Sigmoid colon (tissue), 7 donors: ENCODE results near the gene CCSER1. TPM values are rescaled to one million over a fixed set of nuclear protein-coding genes. Genes with fewer than 3 reads are reported as not detected.
"Not testable (repeated sequence)": the region's sequence is repeated elsewhere in the genome, so short reads cannot be mapped to it uniquely, and the experiment has no call there.

Source experiments
- DNase-seq: peaks from one replicate; pipeline ENCODE4 v3.0.0-alpha.2; 2019
- H3K27ac ChIP-seq, 4 donors: fragments of 200-600 bp; sonication (generic); one replicate each; pipeline ENCODE4 v1.5.1; 2016 to 2019; ENCODE audit warnings: mild to moderate bottlenecking in 1 of 4
- H3K27me3 ChIP-seq, 3 donors: fragments of 200-600 bp; sonication (generic); one replicate each; pipeline ENCODE4 v1.5.1; 2019; ENCODE audit warnings: mild to moderate bottlenecking in 1 of 3
- H3K36me3 ChIP-seq, 4 donors: fragments of 200-600 bp; sonication (generic); one replicate each; pipeline ENCODE4 v1.5.1; 2016 to 2019
- H3K4me1 ChIP-seq, 4 donors: fragments of 200-600 bp; sonication (generic); one replicate each; pipeline ENCODE4 v1.5.1; 2017 to 2019
- H3K4me3 ChIP-seq, 4 donors: fragments of 200-600 bp; sonication (generic); one replicate each; pipeline ENCODE4 v1.5.1; 2017 to 2019; ENCODE audit warnings: mild to moderate bottlenecking in 2 of 4, moderate library complexity in 1 of 4
- H3K9me3 ChIP-seq, 4 donors: fragments of 200-600 bp in 3 of 4; sonication (generic) in 3 of 4; one replicate each; pipeline versions ENCODE4 v1.5.1 to v1.6.1; 2013 to 2019
- CTCF ChIP-seq, 4 experiments: fragments of 450-650 bp in 3 of 4; fragments of 200-600 bp in 1 of 4; IDR thresholded peaks; one replicate each; pipeline ENCODE4 v1.5.1; 2016 to 2019; ENCODE audit warnings: antibody characterized with exemption in 4 of 4, mild to moderate bottlenecking in 3 of 4, moderate library complexity in 2 of 4
- EP300 ChIP-seq, 4 donors: sonication (generic); formaldehyde crosslinking; IDR thresholded peaks; one replicate each; pipeline ENCODE4 v1.6.1; 2017; ENCODE audit warnings: antibody characterized with exemption in 4 of 4
- POLR2A ChIP-seq, 2 donors: fragments of 450-650 bp; IDR thresholded peaks; one replicate each; pipeline ENCODE4 v1.6.1; 2016; ENCODE audit warnings: antibody characterized with exemption in 2 of 2, mild to moderate bottlenecking in 2 of 2, moderate library complexity in 2 of 2
- POLR2AphosphoS5 ChIP-seq, 4 donors: sonication (generic); formaldehyde crosslinking; IDR thresholded peaks; one replicate each; pipeline ENCODE4 v1.6.1; 2017; ENCODE audit warnings: antibody characterized with exemption in 4 of 4
- WGBS, 2 donors: extraction: QIAGEN DNeasy Blood & Tissue Kit; methylation state at CpG; one replicate each; pipeline ENCODE4 v1.1.7; 2013; 5-methylcytosine and 5-hydroxymethylcytosine counted together
- intact Hi-C: fragments of 100-400 bp; cut with DNase I; formaldehyde crosslinking; loops from one replicate; pipeline ENCODE4 v1.15.1; 2023
- polyA plus RNA-seq, 3 donors: library from polyadenylated mRNA; stranded (reverse); fragments of 200-250 nt; gene quantifications; one replicate each; pipeline ENCODE4 v1.2.3, GENCODE V29; 2013
- total RNA-seq, 4 donors: library from RNA; depleted of rRNA; stranded (reverse); fragments of >200 nt; gene quantifications; one replicate each; pipeline ENCODE4 v1.1.0, GENCODE V29; 2016
- donor health status: healthy with polysubstance abuse.
- donor health status: Bipolar disorder and iron deficiency.
- donor health status: healthy.

Gene CCSER1
- total and polyA plus RNA-seq, 7 donors, result 1.6 to 7.2 (median 4.2) TPM

GRCh38 chr4:91089178-91089577 lies 962.0 kb downstream of the CCSER1 start:
- DNase-seq, result no peak
- Histone ChIP-seq H3K27me3 (no peaks in the 10 kb centered on the region), H3K36me3 (no peaks in the 10 kb centered on the region), H3K4me3 (no peak overlapping the region), H3K4me1 (no peaks in the 10 kb centered on the region), H3K27ac (no peak overlapping the region), H3K9me3 (peaks cover 0 to 3% (median 0%) of the 10 kb centered on the region in 4 donors)
- 80 to 81% methylated on average over 3 of the region's 3 CpGs for WGBS, 2 donors
- no peak for TF ChIP-seq CTCF (IDR thresholded peaks at IDR 0.05)
- TF ChIP-seq EP300 (IDR thresholded peaks at IDR 0.05), result no peak
- TF ChIP-seq POLR2A (IDR thresholded peaks at IDR 0.05), result no peak
- TF ChIP-seq POLR2AphosphoS5 (IDR thresholded peaks at IDR 0.05), result no peak
- intact Hi-C loops, result no loop called here

- Histone ChIP-seq H3K4me3 (no peak overlapping the region), H3K9me3 (no peaks in the 10 kb centered on the region), H3K36me3 (no peaks in the 10 kb centered on the region), H3K27ac (no peak overlapping the region), H3K27me3 (no peaks in the 10 kb centered on the region), H3K4me1 (no peaks in the 10 kb centered on the region)
- no peak for TF ChIP-seq POLR2AphosphoS5 (IDR thresholded peaks at IDR 0.05)
- no peak for TF ChIP-seq CTCF (IDR thresholded peaks at IDR 0.05)
- TF ChIP-seq EP300 (IDR thresholded peaks at IDR 0.05), result no peak
- TF ChIP-seq POLR2A (IDR thresholded peaks at IDR 0.05), result no peak
- DNase-seq, result no peak
- intact Hi-C loops, result no loop called here
- 80% methylated on average over 2 of the region's 2 CpGs for WGBS, 2 donors
Observed at GRCh38 chr4:91092398-91092980, 965.3 kb downstream of the CCSER1 start.

GRCh38 chr4:91094220-91094619 lies 967.0 kb downstream of the CCSER1 start:
- H3K27ac ChIP-seq, H3K36me3 ChIP-seq, intact Hi-C loops, H3K9me3 ChIP-seq, DNase-seq, H3K4me1 ChIP-seq, H3K4me3 ChIP-seq, H3K27me3 ChIP-seq: not testable (repeated sequence)
- WGBS, 2 donors, result 89 to 94% methylated on average over 5 of the region's 5 CpGs

- TF ChIP-seq EP300 (IDR thresholded peaks at IDR 0.05), result no peak
- TF ChIP-seq POLR2A (IDR thresholded peaks at IDR 0.05), result no peak
- TF ChIP-seq CTCF (IDR thresholded peaks at IDR 0.05), result no peak
- TF ChIP-seq POLR2AphosphoS5 (IDR thresholded peaks at IDR 0.05), result no peak
- no peak for DNase-seq
- intact Hi-C loops, result no loop called here
- Histone ChIP-seq H3K36me3 (no peaks in the 10 kb centered on the region), H3K9me3 (no peaks in the 10 kb centered on the region), H3K4me3 (no peak overlapping the region), H3K4me1 (no peaks in the 10 kb centered on the region), H3K27ac (no peak overlapping the region), H3K27me3 (no peaks in the 10 kb centered on the region)
Observed at GRCh38 chr4:91099666-91100065, 972.5 kb downstream of the CCSER1 start.

GRCh38 chr4:91108751-91109150 lies 981.6 kb downstream of the CCSER1 start:
- DNase-seq, result no peak
- H3K4me1 ChIP-seq, result no peaks in the 10 kb centered on the region
- no peak overlapping the region for H3K4me3 ChIP-seq
- WGBS, 2 donors, result 90 to 92% methylated on average over 3 of the region's 3 CpGs
- H3K27me3 ChIP-seq, result no peaks in the 10 kb centered on the region
- intact Hi-C loops, result no loop called here
- H3K27ac ChIP-seq, result no peak overlapping the region
- no peaks in the 10 kb centered on the region for H3K36me3 ChIP-seq
- H3K9me3 ChIP-seq, result no peaks in the 10 kb centered on the region
- TF ChIP-seq CTCF (IDR thresholded peaks at IDR 0.05) (no peak), EP300 (IDR thresholded peaks at IDR 0.05) (no peak), POLR2AphosphoS5 (IDR thresholded peaks at IDR 0.05) (no peak), POLR2A (IDR thresholded peaks at IDR 0.05) (no peak)
